Measurements from ENCODE around the gene ATAT1. TPM values are rescaled to one million over a fixed set of nuclear protein-coding genes. Genes with fewer than 3 reads are reported as not detected.

Gene ATAT1
- total and polyA plus RNA-seq, 2 of the 13 experiments (the other 11 are each of a cell fraction or from before 2014, with no cell fraction given), result 9.2 to 23.6 TPM

GRCh38 chr6:30614843-30615218, 11.8 kb upstream of the ATAT1 start (continued):
- TF ChIP-seq CSRNP2 (CRISPR knock-in tag; conservative IDR thresholded peaks at IDR 0.05; ENCODE audit: low read depth) (no peak), FOXA3 (CRISPR knock-in tag; IDR thresholded peaks at IDR 0.05) (peak; percentile 20; the same call in 1 of the 2 replicates), HMGXB4 (CRISPR knock-in tag; IDR thresholded peaks at IDR 0.05; ENCODE audit: borderline replicate concordance in 1 of 2, low read depth in 1 of 2) (peak in 1 of 2 experiments; percentile 33; a peak in 1 of 4 replicates), RXRB (CRISPR knock-in tag; IDR thresholded peaks at IDR 0.05; ENCODE audit: borderline replicate concordance) (no peak), CENPBD1 (CRISPR knock-in tag; IDR thresholded peaks at IDR 0.05; ENCODE audit: borderline replicate concordance, low read depth) (no peak), TFDP1 (CRISPR knock-in tag; IDR thresholded peaks at IDR 0.05; ENCODE audit: borderline replicate concordance) (no peak), ZHX1 (CRISPR knock-in tag; IDR thresholded peaks at IDR 0.05; ENCODE audit: low read depth) (peak; percentile 20; the same call in 1 of the 2 replicates), SNAPC4 (CRISPR knock-in tag; IDR thresholded peaks at IDR 0.05) (0 out of 2 replicates have a peak, but pooled peaks have one; percentile 44), ZSCAN30 (CRISPR knock-in tag; IDR thresholded peaks at IDR 0.05) (no peak), ZNF784 (CRISPR knock-in tag; IDR thresholded peaks at IDR 0.05; ENCODE audit: borderline replicate concordance) (no peak), JUND (CRISPR knock-in tag; IDR thresholded peaks at IDR 0.05) (no peak), ZBTB42 (CRISPR knock-in tag; IDR thresholded peaks at IDR 0.05) (no peak), ZNF580 (CRISPR knock-in tag; IDR thresholded peaks at IDR 0.05; ENCODE audit: borderline replicate concordance, low read depth) (no peak; the same call in 1 of the 2 replicates), ARNT (IDR thresholded peaks at IDR 0.05) (no peak)
